ENCODE data around the gene TRIB2.
"Not testable (repeated sequence)": the region's sequence is repeated elsewhere in the genome, so short reads cannot be mapped to it uniquely, and the experiment has no call there.

Gene TRIB2

GRCh38 chr2:12676771-12677170 lies 40.0 kb upstream of the TRIB2 start:
- POLR2A ChIA-PET: no interaction called here
- CTCF ChIA-PET: no interaction called here
- DNase-seq (ENCODE audit: extremely low spot score): no peak
- TF ChIP-seq CTCF (IDR thresholded peaks at IDR 0.05; ENCODE audit: control extremely low read depth, extremely low read depth, low read depth, missing control alignments): no peak

GRCh38 chr2:12678186-12678585 lies 38.5 kb upstream of the TRIB2 start:
- DNase-seq (ENCODE audit: extremely low spot score): no peak
- CTCF ChIA-PET: interaction anchor here (1.0 to 1.5 kb wide), 3 partner anchors 10 to 253 kb away, joined by 3 read pairs; no protein-coding TSS in a partner anchor
- no peak for TF ChIP-seq CTCF (IDR thresholded peaks at IDR 0.05; ENCODE audit: control extremely low read depth, extremely low read depth, low read depth, missing control alignments)
- POLR2A ChIA-PET: no interaction called here

- no peak for TF ChIP-seq CTCF (IDR thresholded peaks at IDR 0.05; ENCODE audit: control extremely low read depth, extremely low read depth, low read depth, missing control alignments)
- CTCF ChIA-PET: interaction anchor here (0.7 kb wide), 1 partner anchor 10 kb away, joined by 3 read pairs; no protein-coding TSS in a partner anchor
- POLR2A ChIA-PET: no interaction called here
- no peak for DNase-seq (ENCODE audit: extremely low spot score)
These were observed 37.1 kb upstream of the TRIB2 start for GRCh38 chr2:12679550-12680072.

GRCh38 chr2:12680115-12680514 lies 36.6 kb upstream of the TRIB2 start:
- CTCF ChIA-PET: interaction anchor here (1.3 kb wide), 1 partner anchor 902 kb away, joined by 3 read pairs; no protein-coding TSS in a partner anchor
- POLR2A ChIA-PET: not testable (repeated sequence)

GRCh38 chr2:12682017-12682416 lies 34.7 kb upstream of the TRIB2 start:
- POLR2A ChIA-PET: no interaction called here
- no peak for TF ChIP-seq CTCF (IDR thresholded peaks at IDR 0.05; ENCODE audit: control extremely low read depth, extremely low read depth, low read depth, missing control alignments)
- CTCF ChIA-PET: no interaction called here
- no peak for DNase-seq (ENCODE audit: extremely low spot score)

More at GRCh38 chr2:12680115-12680514, 36.6 kb upstream of the TRIB2 start:
- not testable (repeated sequence) for DNase-seq (ENCODE audit: extremely low spot score)

GRCh38 chr2:12683457-12684100 lies 33.2 kb upstream of the TRIB2 start:
- no peak for DNase-seq (ENCODE audit: extremely low spot score)
- no peak for TF ChIP-seq CTCF (IDR thresholded peaks at IDR 0.05; ENCODE audit: control extremely low read depth, extremely low read depth, low read depth, missing control alignments)
- ChIA-PET POLR2A (no interaction called here), CTCF (interaction anchor here (1.6 kb wide), 1 partner anchor 15 kb away, joined by 3 read pairs; no protein-coding TSS in a partner anchor)

GRCh38 chr2:12684471-12684936 lies 32.2 kb upstream of the TRIB2 start:
- TF ChIP-seq CTCF (IDR thresholded peaks at IDR 0.05; ENCODE audit: control extremely low read depth, extremely low read depth, low read depth, missing control alignments): no peak
- CTCF ChIA-PET: interaction anchor here (1.5 to 1.6 kb wide), 2 partner anchors 16 to 26 kb away, joined by 3 read pairs; no protein-coding TSS in a partner anchor
- no peak for DNase-seq (ENCODE audit: extremely low spot score)
- POLR2A ChIA-PET: no interaction called here
